Endothelial cell of umbilical vein (primary cell): ENCODE measurements around the gene ORMDL3. TPM values are rescaled to one million over a fixed set of nuclear protein-coding genes. Genes with fewer than 3 reads are reported as not detected.

Source experiments
- BruUV-seq: library from RNA; stranded (reverse); fragments of 400-500 nt; replicated peaks from 2 replicates; lab custom pipeline; 2021; lab: Mats Ljungman, UMichigan
- CTCF ChIA-PET: fragments of 300-600, 350-600 bp; sonication (Branson Sonifier 250); formaldehyde crosslinking; loops from one replicate; lab custom pipeline; 2021; ENCODE audit warnings: antibody characterized with exemption, inconsistent platforms; lab: Charles Lee
- POLR2A ChIA-PET: fragments of 300-600, 350-600 bp; sonication (Branson Sonifier 250); formaldehyde crosslinking; loops from one replicate; lab custom pipeline; 2021; ENCODE audit warnings: antibody characterized with exemption, inconsistent platforms; lab: Charles Lee
- DNase-seq: peaks from one replicate; pipeline ENCODE4 v3.0.0-alpha.2; 2011; ENCODE audit warnings: low read depth, low spot score
- FAIRE-seq: peaks from 2 replicates; lab custom pipeline; 2011; peaks lifted over from hg19 to GRCh38; lab: Jason Lieb, UNC
- H2AFZ ChIP-seq: 2 replicates; pipeline ENCODE4 v1.6.0; 2012; ENCODE audit warnings: low read depth, low read length, control low read depth, inconsistent platforms
- H3K27ac ChIP-seq: 2 replicates; pipeline ENCODE4 v1.5.1; 2011; ENCODE audit warnings: low read depth, mild to moderate bottlenecking, control low read depth, low read length, moderate library complexity; ENCODE audit not compliant: insufficient read depth
- H3K27me3 ChIP-seq, 2 experiments: 2 replicates each; pipeline versions ENCODE4 v1.6.0 to v1.6.1; 2011; ENCODE audit warnings: low read length in 2 of 2, mixed read lengths in 1 of 2; ENCODE audit not compliant: control insufficient read depth in 2 of 2, insufficient read depth in 2 of 2
- H3K36me3 ChIP-seq, 2 experiments: 2 replicates in 1 of 2; 3 replicates in 1 of 2; pipeline ENCODE4 v1.5.1; 2011; ENCODE audit warnings: low read length in 2 of 2, mild to moderate bottlenecking in 1 of 2, moderate library complexity in 1 of 2; ENCODE audit not compliant: control insufficient read depth in 2 of 2, insufficient read depth in 2 of 2; ENCODE audit errors: extremely low read depth in 1 of 2
- H3K4me1 ChIP-seq: 3 replicates; pipeline ENCODE4 v1.5.1; 2011; ENCODE audit warnings: mild to moderate bottlenecking, low read length; ENCODE audit not compliant: control insufficient read depth, insufficient read depth; ENCODE audit errors: extremely low read depth
- H3K4me2 ChIP-seq: 2 replicates; pipeline ENCODE4 v1.6.1; 2011; ENCODE audit warnings: low read length, control low read depth, mixed read lengths; ENCODE audit not compliant: insufficient read depth
- H3K4me3 ChIP-seq, 3 experiments: fragments of 200-600 bp in 1 of 3; sonication (generic), shearing (Covaris generic) in 1 of 3; replicated peaks in 1 of 3; 2 replicates each; pipeline ENCODE4 v1.5.1; 2011 to 2016; ENCODE audit warnings: control low read depth in 3 of 3, low read length in 3 of 3, mild to moderate bottlenecking in 2 of 3, inconsistent platforms in 1 of 3, low read depth in 1 of 3, moderate library complexity in 1 of 3; ENCODE audit not compliant: insufficient read depth in 1 of 3
- H3K79me2 ChIP-seq: 2 replicates; pipeline ENCODE4 v1.6.0; 2012; ENCODE audit warnings: low read length, inconsistent platforms; ENCODE audit not compliant: control insufficient read depth, insufficient read depth
- H3K9ac ChIP-seq: replicated peaks from 2 replicates; pipeline ENCODE3; 2011; ENCODE audit warnings: low read length, control low read depth; ENCODE audit not compliant: insufficient read depth; ENCODE audit errors: extremely low read depth
- H3K9me1 ChIP-seq: replicated peaks from 3 replicates; pipeline ENCODE4 v1.6.0; 2011; ENCODE audit warnings: mild to moderate bottlenecking, low read length; ENCODE audit not compliant: control insufficient read depth, insufficient read depth; ENCODE audit errors: extremely low read depth
- H3K9me3 ChIP-seq: replicated peaks from 2 replicates; pipeline ENCODE4 v1.5.1; 2012; ENCODE audit warnings: low read length, inconsistent platforms; ENCODE audit not compliant: control insufficient read depth, insufficient read depth
- H4K20me1 ChIP-seq: replicated peaks from 2 replicates; pipeline ENCODE3; 2011; ENCODE audit warnings: mild to moderate bottlenecking, low read length; ENCODE audit not compliant: control insufficient read depth, insufficient read depth; ENCODE audit errors: extremely low read depth
- CTCF ChIP-seq, 2 donors: IDR thresholded peaks; 1 replicate in 1 of 2; 2 replicates in 1 of 2; pipeline ENCODE4 v1.5.1; 2011; ENCODE audit warnings: low read length in 2 of 2, mild to moderate bottlenecking in 2 of 2, moderate library complexity in 2 of 2, control low read depth in 1 of 2, inconsistent platforms in 1 of 2, low read depth in 1 of 2; ENCODE audit not compliant: insufficient read depth in 1 of 2; ENCODE audit errors: extremely low read depth in 1 of 2
- EZH2 ChIP-seq: IDR thresholded peaks from 2 replicates; pipeline ENCODE4 v1.6.1; 2012; ENCODE audit warnings: borderline replicate concordance, low read depth, mild to moderate bottlenecking, moderate library complexity, low read length, inconsistent platforms; ENCODE audit not compliant: severe bottlenecking
- GATA2 ChIP-seq: IDR thresholded peaks from 2 replicates; pipeline ENCODE4 v1.7.0; 2011; ENCODE audit warnings: low read depth, mild to moderate bottlenecking, moderate library complexity, mixed read lengths, low read length; ENCODE audit not compliant: insufficient read length, insufficient read depth
- JUN ChIP-seq: IDR thresholded peaks from 2 replicates; pipeline ENCODE4 v1.6.1; 2011; ENCODE audit warnings: borderline replicate concordance, low read depth; ENCODE audit not compliant: insufficient read length, insufficient read depth
- MAX ChIP-seq: IDR thresholded peaks from 2 replicates; pipeline ENCODE4 v1.6.1; 2011; ENCODE audit not compliant: insufficient read depth, insufficient read length
- MYC ChIP-seq: IDR thresholded peaks from one replicate; pipeline ENCODE4 v1.6.1; 2011; ENCODE audit warnings: mild to moderate bottlenecking, low read depth, low read length
- POLR2A ChIP-seq: IDR thresholded peaks from 2 replicates; pipeline ENCODE4 v1.6.1; 2012; ENCODE audit warnings: low read depth, mild to moderate bottlenecking, control low read depth, low read length
- POLR2AphosphoS5 ChIP-seq: IDR thresholded peaks from 2 replicates; pipeline ENCODE4 v1.6.1; 2012; ENCODE audit warnings: low read depth, mild to moderate bottlenecking, control low read depth, low read length, moderate library complexity; ENCODE audit not compliant: insufficient read depth
- dilution Hi-C: fragments of 300-500 bp; cut with MboI; formaldehyde crosslinking; loops from one replicate; pipeline ENCODE4 v1.15.0; 2019; ENCODE audit warnings: low sequenced_read_pairs; ENCODE audit not compliant: extremely low pct_ligation_motif_present
- intact Hi-C: fragments of 100-400 bp; cut with micrococcal nuclease; formaldehyde crosslinking; loops from one replicate; pipeline ENCODE4 v1.10.0; 2022
- polyA plus RNA-seq, 4 experiments: library from polyadenylated mRNA; depleted of rRNA in 3 of 4; stranded (reverse) in 3 of 4; unstranded in 1 of 4; fragments of >200 nt; gene quantifications; 2 replicates each; pipeline versions ENCODE4 v1.2.1 to v1.2.3, GENCODE V29; 2011 to 2012; ENCODE audit warnings: missing spikeins in 1 of 4
- total RNA-seq: library from RNA; stranded (reverse); gene quantifications from 2 replicates; pipeline ENCODE4 v1.2.3, GENCODE V29; 2021

Gene ORMDL3
- total and polyA plus RNA-seq, 2 donors (not counting 3 experiments of a cell fraction or from before 2014, with no cell fraction given), result 29.8 to 49.8 TPM

- Histone ChIP-seq H3K27ac (no peak overlapping the region), H3K9me3 (no peaks in the 10 kb centered on the region), H4K20me1 (no peaks in the 10 kb centered on the region), H3K36me3 (no peaks in the 10 kb centered on the region), H3K9me1 (no peaks in the 10 kb centered on the region), H2AFZ (no peak overlapping the region), H3K79me2 (no peaks in the 10 kb centered on the region), H3K4me3 (no peak overlapping the region), H3K4me2 (no peak overlapping the region), H3K4me1 (no peaks in the 10 kb centered on the region), H3K27me3 (peaks cover 9 to 14% of the 10 kb centered on the region in 2 experiments), H3K9ac (no peak overlapping the region)
- no peak for DNase-seq
- intact Hi-C loops (no loop called here), dilution Hi-C loops (no loop called here)
- FAIRE-seq, result no peak
- ChIA-PET CTCF (interaction anchor here (1.0 kb wide), 1 partner anchor 22 kb away, joined by 3 read pairs; no protein-coding TSS in a partner anchor), POLR2A (no interaction called here)
- TF ChIP-seq GATA2 (no peak), POLR2A (no peak), POLR2AphosphoS5 (no peak), JUN (no peak), MYC (no peak), CTCF (IDR thresholded peaks at IDR 0.05; ENCODE audit: extremely low read depth in 1 of 2, insufficient read depth in 1 of 2, low read depth in 1 of 2, low read length in 2 of 2) (no peak)
- BruUV-seq, result no TSS peak
Observed at GRCh38 chr17:39889200-39889599, 38.2 kb downstream of the ORMDL3 start.

- Histone ChIP-seq H3K36me3 (no peaks in the 10 kb centered on the region), H3K27me3 (peaks cover 6 to 16% of the 10 kb centered on the region in 2 experiments), H3K27ac (no peak overlapping the region), H2AFZ (no peak overlapping the region), H3K9ac (no peak overlapping the region), H3K9me3 (no peaks in the 10 kb centered on the region), H3K4me1 (no peaks in the 10 kb centered on the region), H3K9me1 (no peaks in the 10 kb centered on the region), H3K4me3 (no peak overlapping the region), H4K20me1 (no peaks in the 10 kb centered on the region), H3K79me2 (no peaks in the 10 kb centered on the region), H3K4me2 (no peak overlapping the region)
- intact Hi-C loops (no loop called here), dilution Hi-C loops (no loop called here)
- no peak for TF ChIP-seq EZH2
- TF ChIP-seq JUN, result no peak
- TF ChIP-seq POLR2AphosphoS5, result no peak
- no peak for TF ChIP-seq MYC
- TF ChIP-seq MAX, result no peak
- TF ChIP-seq GATA2, result no peak
- TF ChIP-seq POLR2A, result no peak
- FAIRE-seq (no peak), DNase-seq (no peak)
- POLR2A ChIA-PET, result no interaction called here
- no TSS peak for BruUV-seq
- CTCF ChIA-PET, result no interaction called here
Observed at GRCh38 chr17:39887078-39887477, 40.3 kb downstream of the ORMDL3 start.
